Fibroblast of villous mesenchyme (primary cell): Measurements from ENCODE around the gene MED25. TPM values are rescaled to one million over a fixed set of nuclear protein-coding genes. Genes with fewer than 3 reads are reported as not detected.

ENCODE experiments used
- DNase-seq: peaks from one replicate; pipeline ENCODE4 v3.0.0-alpha.2; 2010; ENCODE audit warnings: low read depth
- H3K4me3 ChIP-seq: 2 replicates; pipeline ENCODE4 v1.5.1; 2011; ENCODE audit warnings: low read depth, mild to moderate bottlenecking, low read length
- total RNA-seq: library from RNA; depleted of rRNA; stranded (reverse); fragments of >200 nt; gene quantifications from 2 replicates; pipeline ENCODE4 v1.2.3, GENCODE V29; 2012
- TF ChIP-seq, protein P1 (sequence below): IDR thresholded peaks from 2 replicates; pipeline ENCODE4 v1.5.1; 2012; ENCODE audit warnings: low read depth, mild to moderate bottlenecking, low read length; ENCODE audit not compliant: insufficient read depth

Gene MED25
- total RNA-seq, 1 donor, result 21.6 TPM

DNA sequence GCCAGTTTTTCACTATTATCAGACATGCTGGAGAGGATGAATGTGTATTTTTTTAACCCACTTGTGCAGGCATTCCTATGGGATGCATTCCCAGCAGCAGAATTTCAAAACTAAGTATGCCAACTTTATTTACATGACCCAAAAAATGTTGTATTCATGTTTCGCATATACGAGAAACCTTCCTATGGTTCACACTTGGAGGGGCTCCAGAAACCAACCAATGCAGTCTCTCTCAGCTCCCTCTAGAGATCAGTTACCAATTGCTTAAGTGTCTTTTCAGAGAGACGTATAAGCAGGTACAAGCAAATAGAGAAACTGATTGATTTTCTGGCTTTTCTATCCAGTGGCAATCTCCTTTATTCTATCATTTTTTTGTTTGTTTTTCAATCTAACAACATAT lies 27.3 kb downstream of the MED25 start:
- peak; percentile 59 for DNase-seq
- no peak overlapping the region for H3K4me3 ChIP-seq
- TF ChIP-seq, protein P1, sequence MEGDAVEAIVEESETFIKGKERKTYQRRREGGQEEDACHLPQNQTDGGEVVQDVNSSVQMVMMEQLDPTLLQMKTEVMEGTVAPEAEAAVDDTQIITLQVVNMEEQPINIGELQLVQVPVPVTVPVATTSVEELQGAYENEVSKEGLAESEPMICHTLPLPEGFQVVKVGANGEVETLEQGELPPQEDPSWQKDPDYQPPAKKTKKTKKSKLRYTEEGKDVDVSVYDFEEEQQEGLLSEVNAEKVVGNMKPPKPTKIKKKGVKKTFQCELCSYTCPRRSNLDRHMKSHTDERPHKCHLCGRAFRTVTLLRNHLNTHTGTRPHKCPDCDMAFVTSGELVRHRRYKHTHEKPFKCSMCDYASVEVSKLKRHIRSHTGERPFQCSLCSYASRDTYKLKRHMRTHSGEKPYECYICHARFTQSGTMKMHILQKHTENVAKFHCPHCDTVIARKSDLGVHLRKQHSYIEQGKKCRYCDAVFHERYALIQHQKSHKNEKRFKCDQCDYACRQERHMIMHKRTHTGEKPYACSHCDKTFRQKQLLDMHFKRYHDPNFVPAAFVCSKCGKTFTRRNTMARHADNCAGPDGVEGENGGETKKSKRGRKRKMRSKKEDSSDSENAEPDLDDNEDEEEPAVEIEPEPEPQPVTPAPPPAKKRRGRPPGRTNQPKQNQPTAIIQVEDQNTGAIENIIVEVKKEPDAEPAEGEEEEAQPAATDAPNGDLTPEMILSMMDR, result peak; percentile 20

DNA sequence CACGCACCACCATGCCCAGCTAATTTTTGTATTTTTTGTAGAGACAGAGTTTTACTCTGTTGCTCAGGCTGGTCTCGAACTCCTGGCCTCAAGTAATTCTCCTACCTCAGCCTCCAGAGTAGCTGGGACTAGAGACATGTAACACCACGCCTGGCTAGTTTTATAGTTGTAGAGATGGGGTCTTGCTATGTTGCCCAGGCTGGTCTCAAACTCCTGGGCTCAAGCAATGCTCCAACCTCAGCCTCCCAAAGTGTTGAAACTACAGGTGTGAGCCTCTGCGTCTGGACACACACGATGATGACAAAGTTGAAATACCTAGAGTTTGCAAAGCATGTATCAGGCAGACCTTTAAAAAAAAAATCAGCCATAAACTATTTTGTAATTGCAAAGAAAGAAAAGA lies 28.3 kb downstream of the MED25 start:
- TF ChIP-seq, protein P1, result no peak
- no peak for DNase-seq
- no peak overlapping the region for H3K4me3 ChIP-seq

DNA sequence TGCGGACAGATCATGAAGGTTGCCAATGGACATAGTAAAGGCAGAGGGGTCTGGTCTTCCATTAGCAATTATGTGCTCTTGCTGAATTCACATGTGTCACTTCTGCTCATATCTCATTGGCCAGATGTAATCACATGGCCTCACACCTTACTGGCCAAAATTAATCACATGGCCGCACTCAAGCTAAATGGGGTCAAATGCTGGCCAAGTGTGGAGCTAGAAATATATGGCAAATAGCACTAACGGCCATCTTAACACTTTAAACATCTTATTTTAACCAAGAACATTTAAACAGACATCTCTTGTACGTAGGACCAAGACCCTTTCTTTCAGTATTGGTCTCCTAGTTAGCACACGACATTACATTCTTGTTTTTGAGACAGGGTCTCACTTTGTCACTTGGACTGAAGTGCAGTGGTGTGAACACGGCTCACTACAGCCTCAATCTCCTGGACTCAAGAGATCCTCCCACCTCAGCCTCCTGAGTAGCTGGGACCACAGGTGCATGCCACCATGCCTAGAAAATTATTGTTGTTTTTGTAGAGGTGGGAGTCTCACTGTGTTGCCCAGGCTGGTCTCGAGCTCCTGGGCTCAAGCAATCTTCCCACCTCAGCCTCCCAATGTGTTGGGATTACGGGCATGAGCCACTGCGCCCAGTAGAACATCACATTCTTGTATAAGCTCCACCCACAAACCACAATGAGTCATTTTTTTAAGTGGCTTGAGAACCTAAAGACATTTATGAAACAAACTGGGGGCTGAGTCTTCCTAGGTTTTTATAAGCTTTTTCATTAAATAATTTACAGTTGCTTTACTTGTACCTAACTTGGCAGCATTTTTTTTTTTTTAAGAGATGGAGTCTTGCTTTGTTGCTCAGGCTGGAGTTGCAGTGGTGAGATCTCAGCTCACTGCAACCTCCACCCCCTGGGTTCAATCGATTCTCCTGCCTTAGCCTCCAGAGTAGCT lies 29.9 kb downstream of the MED25 start:
- H3K4me3 ChIP-seq, result no peak overlapping the region
- peak; percentile 94 for DNase-seq
- TF ChIP-seq, protein P1, result no peak

DNA sequence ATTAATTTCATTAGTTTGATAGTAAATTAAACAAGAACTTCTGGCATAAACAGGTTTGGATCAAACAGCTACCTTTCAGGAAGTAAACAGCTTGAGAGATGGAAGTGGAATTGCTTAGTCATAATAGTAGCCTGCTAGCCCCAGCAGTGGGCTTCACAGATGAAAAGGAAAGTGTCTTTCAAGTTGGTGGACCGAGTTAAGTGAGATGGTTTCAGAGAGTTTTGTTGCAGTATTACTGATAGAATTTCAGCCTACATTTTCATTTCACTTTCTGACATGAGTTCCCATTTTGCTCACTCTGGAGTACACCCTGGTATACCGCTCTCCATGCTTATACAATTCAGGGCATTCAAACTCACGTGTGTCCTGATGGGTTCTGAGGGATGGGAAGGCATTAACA lies 30.8 kb downstream of the MED25 start:
- DNase-seq, result no peak
- TF ChIP-seq, protein P1, result no peak
- no peak overlapping the region for H3K4me3 ChIP-seq

DNA sequence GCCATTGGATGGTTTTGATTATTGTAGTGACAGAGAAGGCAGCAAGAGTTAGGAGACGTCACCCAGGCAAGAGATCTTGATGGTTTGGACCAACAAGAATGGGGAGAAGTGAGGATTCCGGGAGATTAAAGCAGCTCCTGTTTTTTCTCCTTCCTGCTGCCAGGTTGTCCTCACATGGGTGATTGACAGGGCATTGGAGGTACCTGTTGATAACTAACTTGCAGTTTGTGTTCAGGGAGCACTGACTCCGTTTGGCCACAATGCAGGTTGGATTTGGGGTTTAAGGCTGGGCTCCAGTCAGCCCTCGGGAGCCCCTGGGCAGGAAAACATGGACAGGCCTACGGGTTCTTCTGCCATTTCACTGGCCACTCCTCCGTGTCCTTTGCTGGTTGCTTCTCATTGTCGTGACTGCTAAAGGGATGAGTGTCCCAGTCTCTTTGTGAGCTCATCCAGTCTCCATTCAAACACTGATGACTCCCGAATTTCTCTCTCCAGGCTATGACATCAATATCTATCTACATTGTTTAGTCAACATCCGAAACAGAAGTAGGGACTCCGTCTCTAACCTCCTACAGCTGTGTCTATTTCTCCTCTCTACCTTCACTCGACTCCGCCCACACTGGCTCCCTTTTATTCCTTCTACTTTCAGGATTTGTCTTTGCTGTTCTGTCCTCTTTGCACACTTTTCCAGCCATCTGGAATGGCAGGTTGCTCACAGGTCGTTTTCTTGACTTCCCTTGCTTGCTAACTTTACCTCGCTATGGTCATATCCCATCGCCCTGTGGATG lies 31.5 kb downstream of the MED25 start:
- H3K4me3 ChIP-seq, result peak overlapping the region; percentile 89
- DNase-seq, result no peak
- TF ChIP-seq, protein P1, result no peak

DNA sequence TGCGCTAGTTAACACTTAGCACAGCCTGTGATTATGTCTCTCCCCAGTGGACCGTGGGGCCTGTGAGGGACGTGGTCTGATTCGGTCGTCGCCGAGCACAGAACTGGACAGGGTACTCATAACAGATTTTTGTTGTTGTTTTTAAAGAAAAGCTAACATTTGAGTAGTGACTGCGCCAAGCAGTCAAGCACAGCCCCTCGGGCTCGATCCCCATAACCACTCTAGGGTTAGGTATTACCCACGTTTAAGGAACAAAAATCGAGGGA lies 32.1 kb downstream of the MED25 start:
- DNase-seq, result no peak
- TF ChIP-seq, protein P1, result no peak
- H3K4me3 ChIP-seq, result peak overlapping the region; percentile 89
